ENCODE results near the gene CARM1. TPM values are rescaled to one million over a fixed set of nuclear protein-coding genes. Genes with fewer than 3 reads are reported as not detected.

CARM1 gene
- total RNA-seq, 2 donors from 2014 or later: 22.9 to 24.3 TPM

Other genes starting within 250 kb of the CARM1 start
- gene SLC44A2, start 246.0 kb upstream of the CARM1 start, total RNA-seq: 100 to 1,000 TPM; 186 to 200 TPM
- 100 to 1,000 TPM; 428 to 456 TPM for gene ILF3, start 217.2 kb upstream of the CARM1 start, total RNA-seq
- gene QTRT1, start 170.1 kb upstream of the CARM1 start, total RNA-seq: 10 to 100 TPM; 49.4 to 56.9 TPM
- gene DNM2, start 153.5 kb upstream of the CARM1 start, total RNA-seq: 100 to 1,000 TPM; 267 to 273 TPM
- 10 to 100 TPM in 1 of 2 donors, 1 to 10 TPM in 1; 8.7 to 10.5 TPM for gene TMED1, start 35.3 kb upstream of the CARM1 start, total RNA-seq
- 1 to 10 TPM; 1.6 to 2.2 TPM for gene C19orf38, start 23.1 kb upstream of the CARM1 start, total RNA-seq
- 10 to 100 TPM; 19.5 to 19.8 TPM for gene YIPF2, start 57.1 kb downstream of the CARM1 start, total RNA-seq
- gene TIMM29, start 57.3 kb downstream of the CARM1 start, total RNA-seq: 10 to 100 TPM; 17.1 to 21.0 TPM
- gene SMARCA4, start 89.5 kb downstream of the CARM1 start, total RNA-seq: 10 to 100 TPM; 93.9 to 94.0 TPM
- gene LDLR, start 217.9 kb downstream of the CARM1 start, total RNA-seq: 100 to 1,000 TPM in 1 of 2 donors, 10 to 100 TPM in 1; 98.2 to 139 TPM